Right renal pelvis (tissue), 4 donors: ENCODE results near the gene EMX1. TPM values are rescaled to one million over a fixed set of nuclear protein-coding genes. Genes with fewer than 3 reads are reported as not detected.

Experiments
- DNase-seq, 4 donors: peaks; one replicate each; pipeline ENCODE4 v3.0.0-alpha.2; 2013; ENCODE audit warnings: low read depth in 4 of 4, low spot score in 3 of 4, missing footprints in 1 of 4
- polyA plus RNA-seq, 4 donors: library from polyadenylated mRNA; unstranded; fragments of 120-200 nt; gene quantifications; one replicate each; pipeline ENCODE4 v1.2.1, GENCODE V29; 2013; ENCODE audit not compliant: insufficient read length in 4 of 4

EMX1 gene
- polyA plus RNA-seq, 4 donors, result 38.7 to 52.2 (median 49.7) TPM

GRCh38 chr2:72942293-72942692 lies 25.0 kb downstream of the EMX1 start:
- no peak for DNase-seq

- no peak for DNase-seq
Observed at GRCh38 chr2:72942881-72943418, 25.6 kb downstream of the EMX1 start.

- DNase-seq, result no peak
Observed at GRCh38 chr2:72943540-72944395, 26.4 kb downstream of the EMX1 start.

GRCh38 chr2:72944804-72945449 lies 27.6 kb downstream of the EMX1 start:
- DNase-seq, result no peak

GRCh38 chr2:72945450-72946019 lies 28.2 kb downstream of the EMX1 start:
- no peak for DNase-seq

GRCh38 chr2:72946466-72946865 lies 29.1 kb downstream of the EMX1 start:
- DNase-seq, result no peak

GRCh38 chr2:72947952-72948830 lies 30.9 kb downstream of the EMX1 start:
- no peak for DNase-seq

- DNase-seq, result no peak
Observed at GRCh38 chr2:72949045-72949444, 31.7 kb downstream of the EMX1 start.

GRCh38 chr2:72949642-72950041 lies 32.3 kb downstream of the EMX1 start:
- DNase-seq, result no peak

GRCh38 chr2:72950558-72951255 lies 33.4 kb downstream of the EMX1 start:
- no peak for DNase-seq

GRCh38 chr2:72951303-72952095 lies 34.2 kb downstream of the EMX1 start:
- DNase-seq, result no peak

GRCh38 chr2:72952110-72952823 lies 34.9 kb downstream of the EMX1 start:
- no peak for DNase-seq

- DNase-seq, result no peak
Observed at GRCh38 chr2:72952961-72953360, 35.6 kb downstream of the EMX1 start.

GRCh38 chr2:72953528-72953927 lies 36.2 kb downstream of the EMX1 start:
- DNase-seq, result no peak

- DNase-seq, result no peak
Observed at GRCh38 chr2:72953976-72954375, 36.7 kb downstream of the EMX1 start.

GRCh38 chr2:72954376-72955227 lies 37.3 kb downstream of the EMX1 start:
- no peak for DNase-seq

- no peak for DNase-seq
Observed at GRCh38 chr2:72955228-72956049, 38.1 kb downstream of the EMX1 start.
